ENCODE measurements around the gene ALLC. TPM values are rescaled to one million over a fixed set of nuclear protein-coding genes. Genes with fewer than 3 reads are reported as not detected.
A peak's percentile ranks its signal among the peaks of the same experiment; 100 is the strongest.
"Not testable (repeated sequence)": the region's sequence is repeated elsewhere in the genome, so short reads cannot be mapped to it uniquely, and the experiment has no call there.

Gene ALLC
- total RNA-seq, 1 donor from 2014 or later = not detected

GRCh38 chr2:3654531-3655225, 3.3 kb upstream of the ALLC start:
- DNase-seq (no peak), ATAC-seq (no peak)
- H3K4me3 ChIP-seq = no peak overlapping the region
- H3K27me3 ChIP-seq = no peaks in the 10 kb centered on the region
- H3K27ac ChIP-seq = no peak overlapping the region
- H3K4me1 ChIP-seq = peaks cover 12% of the 10 kb centered on the region
- no peak for TF ChIP-seq CTCF (IDR thresholded peaks at IDR 0.05)
- no peaks in the 10 kb centered on the region for H3K36me3 ChIP-seq
- no peaks in the 10 kb centered on the region for H3K9me3 ChIP-seq
- intact Hi-C loops (cut with DNase I) = no loop called here

- H3K27ac ChIP-seq = no peak overlapping the region
- intact Hi-C loops (cut with DNase I) = no loop called here
- no peaks in the 10 kb centered on the region for H3K9me3 ChIP-seq
- ATAC-seq (no peak), DNase-seq (no peak)
- H3K36me3 ChIP-seq = no peaks in the 10 kb centered on the region
- no peak for TF ChIP-seq CTCF (IDR thresholded peaks at IDR 0.05)
- H3K4me3 ChIP-seq = no peak overlapping the region
- peaks cover 12% of the 10 kb centered on the region for H3K4me1 ChIP-seq
- H3K27me3 ChIP-seq = no peaks in the 10 kb centered on the region
Measured at GRCh38 chr2:3655871-3656761, 1.9 kb upstream of the ALLC start.

DNA sequence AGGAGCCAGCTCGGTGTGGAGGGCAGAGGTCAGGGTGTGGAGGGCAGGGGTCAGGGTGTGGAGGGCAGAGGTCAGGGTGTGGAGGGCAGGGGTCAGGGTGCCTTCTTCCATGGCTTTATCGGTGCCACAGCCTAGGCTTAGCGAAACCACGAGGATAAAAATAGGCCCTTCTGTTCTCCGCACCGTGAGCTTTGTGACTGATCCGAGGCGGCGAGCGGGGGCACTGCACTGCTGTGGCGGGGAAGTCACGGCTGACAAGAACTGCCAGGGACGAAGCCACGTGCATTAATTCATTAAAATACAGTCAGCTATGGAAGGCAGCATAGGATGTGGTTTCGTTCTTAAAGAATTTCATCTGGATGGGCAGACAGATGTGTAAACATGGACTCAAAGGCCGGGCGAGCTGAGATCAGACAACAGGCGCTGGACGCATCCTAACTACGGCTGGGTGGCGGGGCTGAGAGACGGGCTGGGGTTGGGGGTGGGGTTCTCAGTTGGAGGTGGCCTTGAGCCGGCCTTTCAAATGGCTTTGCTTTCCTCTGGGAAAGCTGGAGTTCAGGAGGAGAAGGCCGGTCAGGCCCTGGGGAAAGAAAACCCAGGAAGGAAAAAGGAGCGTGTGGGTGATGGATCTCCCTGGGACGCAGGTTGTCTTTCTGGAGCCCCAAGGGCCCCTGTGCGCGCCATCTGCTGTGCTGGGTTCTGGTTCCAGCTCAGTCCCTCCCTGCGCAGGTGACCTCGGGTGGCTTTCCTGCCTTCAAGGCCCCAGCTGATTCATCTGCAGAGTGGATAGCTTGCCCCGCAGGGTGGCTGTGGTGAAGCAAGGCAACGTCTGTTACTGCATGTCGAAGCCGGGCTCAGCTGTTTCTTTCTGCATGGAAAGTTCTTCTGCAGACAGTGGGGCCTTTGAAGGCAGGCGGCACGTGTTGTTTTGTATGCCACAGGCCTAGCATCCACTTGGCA, 958 bp upstream of the ALLC start:
- DNase-seq (no peak), ATAC-seq (no peak)
- H3K9me3 ChIP-seq = no peaks in the 10 kb centered on the region
- no peak for TF ChIP-seq CTCF (IDR thresholded peaks at IDR 0.05)
- intact Hi-C loops (cut with DNase I) = no loop called here
- H3K4me1 ChIP-seq = peaks cover 9% of the 10 kb centered on the region
- H3K27ac ChIP-seq = no peak overlapping the region
- no peaks in the 10 kb centered on the region for H3K36me3 ChIP-seq
- no peak overlapping the region for H3K4me3 ChIP-seq
- no peaks in the 10 kb centered on the region for H3K27me3 ChIP-seq

- intact Hi-C loops (cut with DNase I) = no loop called here
- ATAC-seq (peak; percentile 58), DNase-seq (peak; percentile 36)
- peaks cover 7% of the 10 kb centered on the region for H3K4me1 ChIP-seq
- H3K4me3 ChIP-seq = no peak overlapping the region
- no peaks in the 10 kb centered on the region for H3K36me3 ChIP-seq
- H3K9me3 ChIP-seq = no peaks in the 10 kb centered on the region
- H3K27ac ChIP-seq = peak overlapping the region; percentile 68
- H3K27me3 ChIP-seq = no peaks in the 10 kb centered on the region
- TF ChIP-seq CTCF (IDR thresholded peaks at IDR 0.05) = no peak
Measured at GRCh38 chr2:3659447-3660432, 1.7 kb downstream of the ALLC start.

DNA sequence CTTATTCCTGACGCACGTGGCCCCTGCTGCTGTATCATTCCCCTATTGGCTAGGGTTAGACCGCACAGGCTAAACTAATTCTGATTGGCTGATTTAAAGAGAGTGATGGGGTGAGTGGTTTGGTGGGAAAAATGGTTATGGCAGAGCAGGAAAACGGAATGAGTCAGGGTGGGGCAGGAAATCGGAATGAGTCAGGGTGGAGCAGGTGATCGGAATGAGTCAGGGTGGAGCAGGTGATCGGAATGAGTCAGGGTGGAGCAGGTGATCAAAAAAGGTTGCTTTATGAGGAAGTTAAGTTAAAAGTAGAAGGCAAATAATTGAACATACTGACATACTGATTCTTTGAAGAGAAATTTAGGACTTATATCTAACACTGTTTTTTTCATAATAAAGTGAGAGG, 2.6 kb downstream of the ALLC start:
- H3K9me3 ChIP-seq; H3K36me3 ChIP-seq; ATAC-seq; H3K4me1 ChIP-seq; intact Hi-C loops (cut with DNase I); H3K27me3 ChIP-seq; H3K27ac ChIP-seq; H3K4me3 ChIP-seq: not testable (repeated sequence)
- DNase-seq = peak; percentile 38

Measured in upper lobe of right lung (tissue), 1 donor.